Measurements from ENCODE around the gene GP2.

Gene GP2

GRCh38 chr16:20289571-20289970 is 37.7 kb downstream of the GP2 start:
- no peak for TF ChIP-seq CTCF (IDR thresholded peaks at IDR 0.05; ENCODE audit: low read depth, low read length, missing control alignments)
- DNase-seq = no peak
- Histone ChIP-seq H3K36me3 (replicated peaks) (no peaks in the 10 kb centered on the region), H3K4me3 (ENCODE audit: low read depth, low read length) (no peak overlapping the region), H3K27me3 (replicated peaks) (no peaks in the 10 kb centered on the region), H3K27ac (no peak overlapping the region)
- in situ Hi-C loops (cut with HindIII; ENCODE audit: low pct_ligation_motif_present, low sequenced_read_pairs) = no loop called here

- TF ChIP-seq CTCF (IDR thresholded peaks at IDR 0.05; ENCODE audit: low read depth, low read length, missing control alignments) = no peak
- H3K36me3 ChIP-seq (replicated peaks) = no peaks in the 10 kb centered on the region
- in situ Hi-C loops (cut with HindIII; ENCODE audit: low pct_ligation_motif_present, low sequenced_read_pairs) = no loop called here
- DNase-seq = no peak
- no peak overlapping the region for H3K27ac ChIP-seq
- no peaks in the 10 kb centered on the region for H3K27me3 ChIP-seq (replicated peaks)
- no peak overlapping the region for H3K4me3 ChIP-seq (ENCODE audit: low read depth, low read length)
These were observed 41.3 kb downstream of the GP2 start for GRCh38 chr16:20285993-20286499.

GRCh38 chr16:20280259-20280658 is 47.1 kb downstream of the GP2 start:
- Histone ChIP-seq H3K36me3 (replicated peaks) (no peaks in the 10 kb centered on the region), H3K27me3 (replicated peaks) (no peaks in the 10 kb centered on the region), H3K27ac (no peak overlapping the region), H3K4me3 (ENCODE audit: low read depth, low read length) (no peak overlapping the region)
- TF ChIP-seq CTCF (IDR thresholded peaks at IDR 0.05; ENCODE audit: low read depth, low read length, missing control alignments) = no peak
- DNase-seq = no peak
- in situ Hi-C loops (cut with HindIII; ENCODE audit: low pct_ligation_motif_present, low sequenced_read_pairs) = no loop called here

- H3K27me3 ChIP-seq (replicated peaks) = no peaks in the 10 kb centered on the region
- H3K4me3 ChIP-seq (ENCODE audit: low read depth, low read length) = no peak overlapping the region
- no peak for TF ChIP-seq CTCF (IDR thresholded peaks at IDR 0.05; ENCODE audit: low read depth, low read length, missing control alignments)
- H3K36me3 ChIP-seq (replicated peaks) = no peaks in the 10 kb centered on the region
- in situ Hi-C loops (cut with HindIII; ENCODE audit: low pct_ligation_motif_present, low sequenced_read_pairs) = no loop called here
- H3K27ac ChIP-seq = no peak overlapping the region
- DNase-seq = no peak
These were observed 55.4 kb downstream of the GP2 start for GRCh38 chr16:20271893-20272292.

GRCh38 chr16:20268409-20268808 is 58.9 kb downstream of the GP2 start:
- Histone ChIP-seq H3K4me3 (ENCODE audit: low read depth, low read length) (no peak overlapping the region), H3K36me3 (replicated peaks) (no peaks in the 10 kb centered on the region), H3K27me3 (replicated peaks) (no peaks in the 10 kb centered on the region), H3K27ac (no peak overlapping the region)
- no peak for DNase-seq
- TF ChIP-seq CTCF (IDR thresholded peaks at IDR 0.05; ENCODE audit: low read depth, low read length, missing control alignments) = no peak
- in situ Hi-C loops (cut with HindIII; ENCODE audit: low pct_ligation_motif_present, low sequenced_read_pairs) = no loop called here

GRCh38 chr16:20265019-20265418 is 62.3 kb downstream of the GP2 start:
- no peak for DNase-seq
- in situ Hi-C loops (cut with HindIII; ENCODE audit: low pct_ligation_motif_present, low sequenced_read_pairs) = no loop called here
- no peaks in the 10 kb centered on the region for H3K36me3 ChIP-seq (replicated peaks)
- no peak for TF ChIP-seq CTCF (IDR thresholded peaks at IDR 0.05; ENCODE audit: low read depth, low read length, missing control alignments)
- no peak overlapping the region for H3K27ac ChIP-seq
- no peaks in the 10 kb centered on the region for H3K27me3 ChIP-seq (replicated peaks)
- no peak overlapping the region for H3K4me3 ChIP-seq (ENCODE audit: low read depth, low read length)
